Mesothelial cell of epicardium (in vitro differentiated cells): ENCODE results near the gene AGBL1. TPM values are rescaled to one million over a fixed set of nuclear protein-coding genes. Genes with fewer than 3 reads are reported as not detected.

Experiments used
- DNase-seq, 2 experiments: peaks; one replicate each; pipeline ENCODE4 v3.0.0; 2021; ENCODE audit warnings: low spot score in 2 of 2; ENCODE audit not compliant: unreplicated experiment in 2 of 2
- H3K27ac Mint-ChIP-seq: 2 replicates; pipeline ENCODE4 v1.8.0; 2021; ENCODE audit warnings: mixed read lengths
- H3K27me3 Mint-ChIP-seq: 2 replicates; pipeline ENCODE4 v1.8.0; 2021; ENCODE audit warnings: low read depth, mixed read lengths
- H3K36me3 Mint-ChIP-seq: 2 replicates; pipeline ENCODE4 v1.8.0; 2021; ENCODE audit warnings: mixed read lengths
- H3K4me1 Mint-ChIP-seq: 2 replicates; pipeline ENCODE4 v1.8.0; 2021; ENCODE audit warnings: mixed read lengths
- H3K4me3 Mint-ChIP-seq: 2 replicates; pipeline ENCODE4 v1.8.0; 2021; ENCODE audit warnings: mild to moderate bottlenecking, moderate library complexity, mixed read lengths
- H3K9me3 Mint-ChIP-seq: 2 replicates; pipeline ENCODE4 v1.8.0; 2021; ENCODE audit warnings: mixed read lengths
- CTCF ChIP-seq: fragments of 200-600 bp; sonication (generic); IDR thresholded peaks from one replicate; pipeline ENCODE4 v1.5.0; 2021; ENCODE audit warnings: antibody characterized with exemption; ENCODE audit not compliant: unreplicated experiment
- total RNA-seq: library from RNA; stranded (reverse); gene quantifications from 3 replicates; pipeline ENCODE4 v1.2.1, GENCODE V29; 2021

The AGBL1 gene
- total RNA-seq, 1 donor from 2014 or later = not detected

GRCh38 chr15:86328658-86329057 is 249.0 kb downstream of the AGBL1 start:
- H3K36me3 Mint-ChIP-seq = no peaks in the 10 kb centered on the region
- peaks cover 41% of the 10 kb centered on the region for H3K9me3 Mint-ChIP-seq
- DNase-seq = no peak
- H3K4me3 Mint-ChIP-seq = no peak overlapping the region
- no peak for TF ChIP-seq CTCF
- no peak overlapping the region for H3K27ac Mint-ChIP-seq
- peaks cover 9% of the 10 kb centered on the region for H3K27me3 Mint-ChIP-seq
- H3K4me1 Mint-ChIP-seq = no peaks in the 10 kb centered on the region

- no peak overlapping the region for H3K4me3 Mint-ChIP-seq
- H3K36me3 Mint-ChIP-seq = no peaks in the 10 kb centered on the region
- TF ChIP-seq CTCF = no peak
- H3K4me1 Mint-ChIP-seq = no peaks in the 10 kb centered on the region
- no peak overlapping the region for H3K27ac Mint-ChIP-seq
- H3K27me3 Mint-ChIP-seq = peaks cover 8% of the 10 kb centered on the region
- no peak for DNase-seq
- H3K9me3 Mint-ChIP-seq = peaks cover 49% of the 10 kb centered on the region
These were observed 249.8 kb downstream of the AGBL1 start for GRCh38 chr15:86329311-86330013.

- no peaks in the 10 kb centered on the region for H3K36me3 Mint-ChIP-seq
- peaks cover 52% of the 10 kb centered on the region for H3K9me3 Mint-ChIP-seq
- TF ChIP-seq CTCF = no peak
- peaks cover 12% of the 10 kb centered on the region for H3K27me3 Mint-ChIP-seq
- no peak overlapping the region for H3K4me3 Mint-ChIP-seq
- no peak overlapping the region for H3K27ac Mint-ChIP-seq
- no peak for DNase-seq
- no peaks in the 10 kb centered on the region for H3K4me1 Mint-ChIP-seq
These were observed 254.1 kb downstream of the AGBL1 start for GRCh38 chr15:86333819-86334218.

- Mint-ChIP-seq H3K4me3 (no peak overlapping the region), H3K36me3 (no peaks in the 10 kb centered on the region)
These were observed 256.5 kb downstream of the AGBL1 start for GRCh38 chr15:86336051-86336788.

GRCh38 chr15:86337071-86337470 is 257.4 kb downstream of the AGBL1 start:
- Mint-ChIP-seq H3K9me3 (peaks cover 28% of the 10 kb centered on the region), H3K27ac (no peak overlapping the region), H3K4me1 (no peaks in the 10 kb centered on the region), H3K4me3 (no peak overlapping the region), H3K27me3 (peaks cover 14% of the 10 kb centered on the region), H3K36me3 (no peaks in the 10 kb centered on the region)
- DNase-seq = no peak
- TF ChIP-seq CTCF = no peak

More at GRCh38 chr15:86336051-86336788, 256.5 kb downstream of the AGBL1 start:
- Mint-ChIP-seq H3K4me1 (no peaks in the 10 kb centered on the region), H3K27ac (no peak overlapping the region), H3K27me3 (peaks cover 12% of the 10 kb centered on the region), H3K9me3 (peaks cover 36% of the 10 kb centered on the region)
- DNase-seq = no peak
- TF ChIP-seq CTCF = no peak
